OCI-LY7 (cell line): ENCODE measurements around the gene DFFB. TPM values are rescaled to one million over a fixed set of nuclear protein-coding genes. Genes with fewer than 3 reads are reported as not detected.

ENCODE experiments used
- BruUV-seq: library from RNA; stranded (reverse); fragments of 400-500 nt; replicated peaks from 2 replicates; lab custom pipeline; 2021; lab: Mats Ljungman, UMichigan
- CTCF ChIA-PET: fragments of 300-600 bp; sonication (Branson Sonifier 250); formaldehyde crosslinking; loops from one replicate; lab custom pipeline; 2022; ENCODE audit warnings: antibody characterized with exemption; ENCODE audit not compliant: unreplicated experiment; lab: Charles Lee
- POLR2A ChIA-PET: fragments of 300-600 bp; sonication (Branson Sonifier 250); formaldehyde crosslinking; loops from one replicate; lab custom pipeline; 2022; ENCODE audit warnings: antibody characterized with exemption; lab: Charles Lee
- DNase-seq: peaks from one replicate; pipeline ENCODE4 v3.0.0-alpha.2; 2015; ENCODE audit warnings: low spot score
- H2AFZ ChIP-seq: fragments of 200-600 bp; sonication (generic), shearing (Covaris generic); 2 replicates; pipeline ENCODE4 v1.6.1; 2014; ENCODE audit warnings: mild to moderate bottlenecking, antibody characterized with exemption, low read length, moderate library complexity
- H3K27ac ChIP-seq: fragments of 200-600 bp; sonication (generic); 2 replicates; pipeline ENCODE4 v1.5.1; 2014; ENCODE audit warnings: mixed run types, low read depth, mild to moderate bottlenecking, moderate library complexity, low read length, inconsistent platforms; ENCODE audit not compliant: poor library complexity, severe bottlenecking
- H3K36me3 ChIP-seq: fragments of 200-600 bp; sonication (generic); 2 replicates; pipeline ENCODE4 v1.6.1; 2014; ENCODE audit warnings: mild to moderate bottlenecking, antibody characterized with exemption, low read length, moderate library complexity, mixed read lengths; ENCODE audit not compliant: insufficient read depth
- H3K4me1 ChIP-seq: fragments of 200-600 bp; sonication (generic); 2 replicates; pipeline ENCODE4 v1.5.1; 2014; ENCODE audit warnings: mild to moderate bottlenecking, low read length; ENCODE audit not compliant: insufficient read depth, poor library complexity, severe bottlenecking
- H3K4me2 ChIP-seq: fragments of 200-600 bp; sonication (generic); 2 replicates; pipeline ENCODE4 v1.6.1; 2014; ENCODE audit warnings: mild to moderate bottlenecking, low read length
- H3K4me3 ChIP-seq: fragments of 200-600 bp; sonication (generic); 2 replicates; pipeline ENCODE4 v1.5.1; 2014; ENCODE audit warnings: mild to moderate bottlenecking, low read depth, low read length; ENCODE audit not compliant: poor library complexity, severe bottlenecking
- H3K79me2 ChIP-seq: fragments of 200-600 bp; sonication (generic); 2 replicates; pipeline ENCODE4 v1.6.1; 2016; ENCODE audit warnings: low read depth, mild to moderate bottlenecking, low read length, moderate library complexity, mixed read lengths; ENCODE audit not compliant: insufficient read depth
- H3K9me2 ChIP-seq: fragments of 200-600 bp; sonication (generic); 2 replicates; pipeline ENCODE4 v1.6.1; 2016; ENCODE audit warnings: mild to moderate bottlenecking, low read length, mixed read lengths; ENCODE audit not compliant: insufficient read depth
- H3K9me3 ChIP-seq: fragments of 200-600 bp; sonication (generic); 2 replicates; pipeline ENCODE4 v1.6.1; 2014; ENCODE audit warnings: mild to moderate bottlenecking, mixed run types, low read length, mixed read lengths
- H4K20me1 ChIP-seq: fragments of 200-600 bp; sonication (generic); 2 replicates; pipeline ENCODE4 v1.6.1; 2014; ENCODE audit warnings: mild to moderate bottlenecking, antibody characterized with exemption, low read length, moderate library complexity, mixed read lengths; ENCODE audit not compliant: insufficient read depth
- EZH2phosphoT487 ChIP-seq: fragments of 200-600 bp; sonication (generic); IDR thresholded peaks from 2 replicates; pipeline ENCODE4 v1.6.1; 2018; ENCODE audit warnings: low read depth, borderline replicate concordance, mild to moderate bottlenecking, mixed run types, antibody characterized with exemption, low read length, moderate library complexity, mixed read lengths
- intact Hi-C: fragments of 100-400 bp; cut with micrococcal nuclease; formaldehyde crosslinking; loops from one replicate; pipeline ENCODE4 v1.10.0; 2022; ENCODE audit not compliant: unreplicated experiment
- total RNA-seq, 2 experiments: library from RNA; depleted of rRNA in 1 of 2; stranded (reverse); fragments of >200 nt in 1 of 2; shearing (Covaris generic) in 1 of 2; gene quantifications; 2 replicates each; pipeline ENCODE4 v1.2.3, GENCODE V29; 2014 to 2022
- TF ChIP-seq, protein P1 (sequence below): fragments of 200-600 bp; sonication (generic); conservative IDR thresholded peaks from 2 replicates; pipeline ENCODE4 v1.5.1; 2014; ENCODE audit warnings: mild to moderate bottlenecking, antibody characterized with exemption, low read length, moderate library complexity, mixed read lengths

The DFFB gene
- total RNA-seq, 2 experiments from 2014 or later, result 15.2 to 17.9 TPM

DNA sequence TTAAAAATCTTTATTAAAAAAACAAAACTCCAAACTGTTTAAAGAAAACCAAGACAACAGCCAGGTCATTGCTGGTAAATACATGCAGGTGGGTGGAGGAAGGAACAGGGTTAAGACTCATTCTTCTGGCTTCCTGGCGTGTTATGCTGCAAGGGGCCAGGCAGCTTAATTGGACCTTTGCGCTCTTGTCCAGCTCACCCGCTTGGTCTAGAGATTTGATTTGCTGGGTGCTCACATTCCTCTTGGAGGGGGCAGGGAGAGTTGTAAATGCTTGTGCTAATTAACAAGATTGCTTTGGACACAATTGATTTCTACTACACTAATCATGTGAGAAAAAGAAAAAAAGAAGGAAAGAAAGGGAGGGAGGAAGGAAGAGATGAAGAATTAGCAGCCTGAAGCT, 10.7 kb upstream of the DFFB start:
- H3K4me1 ChIP-seq, result peaks cover 7% of the 10 kb centered on the region
- H3K4me3 ChIP-seq, result no peak overlapping the region
- H3K79me2 ChIP-seq, result no peaks in the 10 kb centered on the region
- ChIA-PET CTCF (no interaction called here), POLR2A (no interaction called here)
- H2AFZ ChIP-seq, result no peak overlapping the region
- no peak overlapping the region for H3K27ac ChIP-seq
- peaks cover 82% of the 10 kb centered on the region for H3K36me3 ChIP-seq
- H3K9me2 ChIP-seq, result no peaks in the 10 kb centered on the region
- DNase-seq, result no peak
- no TSS peak for BruUV-seq
- no peaks in the 10 kb centered on the region for H4K20me1 ChIP-seq
- H3K4me2 ChIP-seq, result no peak overlapping the region
- no peaks in the 10 kb centered on the region for H3K9me3 ChIP-seq
- intact Hi-C loops, result no loop called here
- TF ChIP-seq, protein P1, sequence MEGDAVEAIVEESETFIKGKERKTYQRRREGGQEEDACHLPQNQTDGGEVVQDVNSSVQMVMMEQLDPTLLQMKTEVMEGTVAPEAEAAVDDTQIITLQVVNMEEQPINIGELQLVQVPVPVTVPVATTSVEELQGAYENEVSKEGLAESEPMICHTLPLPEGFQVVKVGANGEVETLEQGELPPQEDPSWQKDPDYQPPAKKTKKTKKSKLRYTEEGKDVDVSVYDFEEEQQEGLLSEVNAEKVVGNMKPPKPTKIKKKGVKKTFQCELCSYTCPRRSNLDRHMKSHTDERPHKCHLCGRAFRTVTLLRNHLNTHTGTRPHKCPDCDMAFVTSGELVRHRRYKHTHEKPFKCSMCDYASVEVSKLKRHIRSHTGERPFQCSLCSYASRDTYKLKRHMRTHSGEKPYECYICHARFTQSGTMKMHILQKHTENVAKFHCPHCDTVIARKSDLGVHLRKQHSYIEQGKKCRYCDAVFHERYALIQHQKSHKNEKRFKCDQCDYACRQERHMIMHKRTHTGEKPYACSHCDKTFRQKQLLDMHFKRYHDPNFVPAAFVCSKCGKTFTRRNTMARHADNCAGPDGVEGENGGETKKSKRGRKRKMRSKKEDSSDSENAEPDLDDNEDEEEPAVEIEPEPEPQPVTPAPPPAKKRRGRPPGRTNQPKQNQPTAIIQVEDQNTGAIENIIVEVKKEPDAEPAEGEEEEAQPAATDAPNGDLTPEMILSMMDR, result no peak
- no peak for TF ChIP-seq EZH2phosphoT487

GRCh38 chr1:3847081-3847480, 10.2 kb upstream of the DFFB start:
- DNase-seq, result no peak
- TF ChIP-seq, protein P1, result no peak
- TF ChIP-seq EZH2phosphoT487, result no peak
- H3K9me2 ChIP-seq, result no peaks in the 10 kb centered on the region
- no peak overlapping the region for H2AFZ ChIP-seq
- intact Hi-C loops, result no loop called here
- H3K4me1 ChIP-seq, result peaks cover 7% of the 10 kb centered on the region
- H3K4me2 ChIP-seq, result no peak overlapping the region
- ChIA-PET CTCF (no interaction called here), POLR2A (no interaction called here)
- H3K9me3 ChIP-seq, result no peaks in the 10 kb centered on the region
- no peaks in the 10 kb centered on the region for H3K79me2 ChIP-seq
- H4K20me1 ChIP-seq, result no peaks in the 10 kb centered on the region
- no peak overlapping the region for H3K4me3 ChIP-seq
- BruUV-seq, result no TSS peak
- H3K27ac ChIP-seq, result no peak overlapping the region
- H3K36me3 ChIP-seq, result peaks cover 83% of the 10 kb centered on the region

DNA sequence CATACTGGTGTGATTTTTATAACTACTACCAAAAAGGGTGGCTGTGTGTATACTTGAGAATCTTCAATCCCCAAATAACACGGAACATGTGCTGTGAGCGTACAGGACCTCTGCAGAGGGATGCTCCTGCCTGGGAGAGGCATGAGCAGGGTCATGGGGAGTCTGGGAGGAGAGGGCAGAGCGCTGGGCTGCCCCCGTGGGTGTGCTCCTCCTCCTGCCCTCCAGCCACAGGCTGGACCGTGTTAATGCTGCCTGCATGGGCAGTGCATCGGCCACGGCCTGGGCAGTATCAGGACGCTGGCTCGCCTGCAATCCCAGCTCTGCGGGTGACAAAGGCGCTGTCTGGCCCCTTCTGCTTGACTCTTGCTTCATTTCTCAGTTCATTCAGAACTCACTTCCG, 6.4 kb upstream of the DFFB start:
- TF ChIP-seq, protein P1, result no peak
- TF ChIP-seq EZH2phosphoT487, result no peak
- no peak for DNase-seq
- Histone ChIP-seq H3K4me3 (no peak overlapping the region), H3K9me2 (no peaks in the 10 kb centered on the region), H3K4me1 (peaks cover 7% of the 10 kb centered on the region), H4K20me1 (peaks cover 3% of the 10 kb centered on the region; the same call in 1 of the 2 replicates), H2AFZ (no peak overlapping the region), H3K36me3 (peaks cover 57% of the 10 kb centered on the region), H3K27ac (no peak overlapping the region), H3K79me2 (peaks cover 24% of the 10 kb centered on the region), H3K4me2 (no peak overlapping the region), H3K9me3 (no peaks in the 10 kb centered on the region)
- no TSS peak for BruUV-seq
- ChIA-PET CTCF (no interaction called here), POLR2A (no interaction called here)
- intact Hi-C loops, result no loop called here
